ENCODE results near the gene HIGD1A. TPM values are rescaled to one million over a fixed set of nuclear protein-coding genes. Genes with fewer than 3 reads are reported as not detected.

Gene HIGD1A
- total RNA-seq, 3 donors from 2014 or later, result 174 to 468 (median 368) TPM

- peak overlapping the region; percentile 1 for H3K4me3 ChIP-seq
- intact Hi-C loops (cut with DNase I, micrococcal nuclease), result no loop called here
- no peak for TF ChIP-seq CTCF (IDR thresholded peaks at IDR 0.05)
- no peaks in the 10 kb centered on the region for H3K36me3 ChIP-seq (ENCODE audit: low read depth)
- H3K9me3 ChIP-seq, result no peaks in the 10 kb centered on the region
- H3K4me1 ChIP-seq (ENCODE audit: low read depth), result peaks cover 20% of the 10 kb centered on the region
- DNase-seq (no peak), ATAC-seq (peak; percentile 37)
These were observed 22.7 kb upstream of the HIGD1A start for GRCh38 chr3:42827023-42827422.

DNA sequence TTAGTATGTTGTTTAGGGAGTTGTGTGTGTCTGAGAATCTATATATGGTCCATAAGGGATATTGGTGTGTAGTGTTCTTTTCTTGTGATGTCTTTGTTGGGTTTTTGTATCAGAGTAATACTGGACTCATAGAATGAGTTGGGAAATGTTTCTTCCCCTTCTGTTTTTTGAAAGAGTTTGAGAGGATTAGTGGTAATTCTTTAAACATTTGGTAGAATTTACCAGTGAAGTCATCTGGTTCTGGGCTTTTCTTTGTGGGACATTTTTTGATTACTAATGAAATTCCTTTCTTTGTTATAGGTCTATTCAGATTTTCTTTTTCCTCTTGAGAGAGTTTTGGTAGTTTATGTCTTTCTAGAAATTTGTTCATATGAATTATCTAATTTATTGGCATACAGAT, 21.9 kb upstream of the HIGD1A start:
- TF ChIP-seq CTCF (IDR thresholded peaks at IDR 0.05), result no peak
- no peaks in the 10 kb centered on the region for H3K36me3 ChIP-seq (ENCODE audit: low read depth)
- ATAC-seq (no peak), DNase-seq (no peak)
- H3K4me1 ChIP-seq (ENCODE audit: low read depth), result peaks cover 20% of the 10 kb centered on the region
- no peaks in the 10 kb centered on the region for H3K9me3 ChIP-seq
- no peak overlapping the region for H3K4me3 ChIP-seq
- intact Hi-C loops (cut with DNase I, micrococcal nuclease), result no loop called here

DNA sequence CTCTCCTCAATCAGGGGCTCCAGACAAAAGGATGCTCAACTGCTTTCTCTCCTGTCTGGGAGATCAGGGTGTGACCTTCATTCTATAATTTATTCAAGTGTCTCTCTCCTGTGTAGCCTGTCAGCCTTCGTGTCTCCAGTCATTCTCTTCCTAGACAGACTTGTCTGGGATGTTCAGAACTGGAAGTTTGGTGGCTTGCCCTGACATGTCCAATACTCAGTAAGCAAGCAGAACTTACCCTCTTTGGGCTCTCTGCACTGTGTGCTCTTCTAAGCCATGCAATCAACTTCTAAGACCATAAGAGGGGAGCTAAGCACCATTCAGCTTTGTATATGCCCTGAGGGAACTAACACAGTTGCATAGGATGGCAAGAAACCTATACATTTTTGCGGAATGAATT, 19.1 kb upstream of the HIGD1A start:
- H3K9me3 ChIP-seq, result no peaks in the 10 kb centered on the region
- TF ChIP-seq CTCF (IDR thresholded peaks at IDR 0.05), result no peak
- intact Hi-C loops (cut with DNase I, micrococcal nuclease), result no loop called here
- no peak overlapping the region for H3K4me3 ChIP-seq
- no peaks in the 10 kb centered on the region for H3K36me3 ChIP-seq (ENCODE audit: low read depth)
- ATAC-seq, result no peak
- peaks cover 19% of the 10 kb centered on the region for H3K4me1 ChIP-seq (ENCODE audit: low read depth)
- DNase-seq, result no peak

GRCh38 chr3:42822828-42823227, 18.5 kb upstream of the HIGD1A start:
- TF ChIP-seq CTCF (IDR thresholded peaks at IDR 0.05), result no peak
- intact Hi-C loops (cut with DNase I, micrococcal nuclease), result no loop called here
- Histone ChIP-seq H3K9me3 (no peaks in the 10 kb centered on the region), H3K4me3 (no peak overlapping the region), H3K4me1 (ENCODE audit: low read depth) (peaks cover 21% of the 10 kb centered on the region), H3K36me3 (ENCODE audit: low read depth) (no peaks in the 10 kb centered on the region)
- DNase-seq, result no peak
- no peak for ATAC-seq

- peak in 2 of 3 donors; percentile 40 to 63 for DNase-seq
- TF ChIP-seq CTCF (IDR thresholded peaks at IDR 0.05), result no peak
These were observed 16.4 kb upstream of the HIGD1A start for GRCh38 chr3:42820746-42821051.

GRCh38 chr3:42819351-42819965, 15.2 kb upstream of the HIGD1A start:
- H3K9me3 ChIP-seq, result no peaks in the 10 kb centered on the region
- H3K4me3 ChIP-seq, result no peak overlapping the region
- DNase-seq (peak in 2 of 3 donors; percentile 61 to 77), ATAC-seq (peak; percentile 47)
- peaks cover 33% of the 10 kb centered on the region for H3K4me1 ChIP-seq (ENCODE audit: low read depth)
- H3K36me3 ChIP-seq (ENCODE audit: low read depth), result no peaks in the 10 kb centered on the region
- TF ChIP-seq CTCF (IDR thresholded peaks at IDR 0.05), result no peak
- intact Hi-C loops (cut with DNase I, micrococcal nuclease), result no loop called here

More at GRCh38 chr3:42820746-42821051, 16.4 kb upstream of the HIGD1A start:
- intact Hi-C loops (cut with DNase I, micrococcal nuclease), result no loop called here
- peaks cover 32% of the 10 kb centered on the region for H3K4me1 ChIP-seq (ENCODE audit: low read depth)
- H3K9me3 ChIP-seq, result no peaks in the 10 kb centered on the region
- H3K4me3 ChIP-seq, result no peak overlapping the region
- peak; percentile 63 for ATAC-seq
- no peaks in the 10 kb centered on the region for H3K36me3 ChIP-seq (ENCODE audit: low read depth)
